H1 (cell line): ENCODE results near the gene CEMIP2. TPM values are rescaled to one million over a fixed set of nuclear protein-coding genes. Genes with fewer than 3 reads are reported as not detected.

Experiments used
- POLR2AphosphoS5 ChIP-seq: IDR thresholded peaks from 2 replicates; pipeline ENCODE4 v1.6.1; 2011; ENCODE audit warnings: low read depth, low read length
- POU5F1 ChIP-seq: IDR thresholded peaks from 2 replicates; pipeline ENCODE4 v1.6.1; 2011; ENCODE audit warnings: low read depth, mild to moderate bottlenecking, low read length, moderate library complexity
- SP4 ChIP-seq: IDR thresholded peaks from 2 replicates; pipeline ENCODE4 v1.6.1; 2012; ENCODE audit warnings: low read length, inconsistent platforms
- polyA plus RNA-seq, 7 experiments: library from polyadenylated mRNA; depleted of rRNA in 3 of 7; stranded (reverse) in 5 of 7; unstranded in 2 of 7; fragments of >200 nt in 5 of 7; fragments of 200-250 nt in 2 of 7; gene quantifications; 1 replicate in 5 of 7; 2 replicates in 1 of 7; 4 replicates in 1 of 7; pipeline versions ENCODE4 v1.2.1 to v1.2.3, GENCODE V29; 2011 to 2013; ENCODE audit warnings: missing spikeins in 2 of 7, mixed read lengths in 2 of 7
- total RNA-seq: library from RNA; stranded (reverse); fragmentation: NEBNext Ultra II Directional; extraction: Animal tissue kit (Norgen Biotek cat#: 25700); gene quantifications from 2 replicates; pipeline ENCODE4 v1.2.1, GENCODE V29; 2021
- TF ChIP-seq, protein P1 (sequence below): IDR thresholded peaks from 2 replicates; pipeline ENCODE4 v1.6.1; 2012; ENCODE audit warnings: inconsistent platforms

CEMIP2 gene
- total and polyA plus RNA-seq, 2 of the 8 experiments (the other 6 are each of a cell fraction or from before 2014, with no cell fraction given), result 25.2 to 52.1 TPM

DNA sequence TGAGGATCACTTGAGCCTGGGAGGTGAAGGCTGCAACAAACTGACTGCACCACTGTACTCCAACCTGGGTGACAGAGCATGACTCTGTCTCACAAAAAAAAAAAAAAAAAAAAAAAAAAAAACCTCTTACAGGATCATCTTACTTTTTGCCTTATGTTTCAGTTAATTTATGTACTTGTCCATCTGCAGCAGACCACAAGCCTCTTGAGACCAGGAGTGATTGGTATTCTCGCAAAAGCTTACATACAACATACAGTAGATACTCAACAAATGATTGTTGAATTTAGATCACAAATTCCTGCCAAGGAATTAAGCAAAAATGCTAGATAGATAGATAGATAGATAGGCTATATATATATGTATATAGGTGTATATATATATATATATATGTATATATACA lies 12.4 kb downstream of the CEMIP2 start (continued):
- TF ChIP-seq SP4 (no peak), POLR2AphosphoS5 (no peak), POU5F1 (no peak)
- TF ChIP-seq, protein P1, sequence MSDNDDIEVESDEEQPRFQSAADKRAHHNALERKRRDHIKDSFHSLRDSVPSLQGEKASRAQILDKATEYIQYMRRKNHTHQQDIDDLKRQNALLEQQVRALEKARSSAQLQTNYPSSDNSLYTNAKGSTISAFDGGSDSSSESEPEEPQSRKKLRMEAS, result no peak
- TF ChIP-seq, all 59 proteins: peak for 0
